Stimulated activated CD4-positive, alpha-beta T cell treated with anti-CD3 and anti-CD28 coated beads, Interleukin-4, amount 100 ng/mL, for 48 hours (primary cell): ENCODE measurements around the gene BNC2.
"Not testable (repeated sequence)": the region's sequence is repeated elsewhere in the genome, so short reads cannot be mapped to it uniquely, and the experiment has no call there.

ENCODE experiments used
- DNase-seq, 2 donors: peaks; one replicate each; pipeline ENCODE4 v3.0.0-alpha.2; 2020; ENCODE audit warnings: low read depth in 2 of 2

BNC2 gene

GRCh38 chr9:16458696-16459420 is 411.6 kb downstream of the BNC2 start:
- DNase-seq = no peak

- no peak for DNase-seq
These were observed 414.6 kb downstream of the BNC2 start for GRCh38 chr9:16455842-16456241.

- DNase-seq = no peak
These were observed 417.1 kb downstream of the BNC2 start for GRCh38 chr9:16453390-16453789.

- DNase-seq = no peak
These were observed 419.9 kb downstream of the BNC2 start for GRCh38 chr9:16450578-16450977.

- DNase-seq = no peak
These were observed 420.4 kb downstream of the BNC2 start for GRCh38 chr9:16450043-16450442.

- no peak for DNase-seq
These were observed 421.3 kb downstream of the BNC2 start for GRCh38 chr9:16449076-16449730.

- DNase-seq = no peak
These were observed 422.5 kb downstream of the BNC2 start for GRCh38 chr9:16447946-16448345.

- DNase-seq = no peak
These were observed 423.8 kb downstream of the BNC2 start for GRCh38 chr9:16446636-16447035.

GRCh38 chr9:16445141-16445920 is 425.1 kb downstream of the BNC2 start:
- no peak for DNase-seq

GRCh38 chr9:16442622-16443021 is 427.8 kb downstream of the BNC2 start:
- no peak for DNase-seq

GRCh38 chr9:16441791-16442190 is 428.7 kb downstream of the BNC2 start:
- DNase-seq = no peak

GRCh38 chr9:16438831-16439230 is 431.6 kb downstream of the BNC2 start:
- DNase-seq = not testable (repeated sequence)

GRCh38 chr9:16436545-16436944 is 433.9 kb downstream of the BNC2 start:
- DNase-seq = no peak

GRCh38 chr9:16434526-16434925 is 435.9 kb downstream of the BNC2 start:
- DNase-seq = no peak

GRCh38 chr9:16433494-16433893 is 437.0 kb downstream of the BNC2 start:
- no peak for DNase-seq

- DNase-seq = no peak
These were observed 438.6 kb downstream of the BNC2 start for GRCh38 chr9:16431666-16432392.

GRCh38 chr9:16429671-16430070 is 440.8 kb downstream of the BNC2 start:
- no peak for DNase-seq

GRCh38 chr9:16427873-16428427 is 442.5 kb downstream of the BNC2 start:
- no peak for DNase-seq

GRCh38 chr9:16426716-16427115 is 443.8 kb downstream of the BNC2 start:
- DNase-seq = no peak

- DNase-seq = no peak
These were observed 444.8 kb downstream of the BNC2 start for GRCh38 chr9:16425562-16426231.

GRCh38 chr9:16422114-16422513 is 448.4 kb downstream of the BNC2 start:
- DNase-seq = no peak
